ENCODE measurements around the gene TMEM134. TPM values are rescaled to one million over a fixed set of nuclear protein-coding genes. Genes with fewer than 3 reads are reported as not detected.

Gene TMEM134
- total and polyA plus RNA-seq, 2 experiments from 2014 or later, result 13.4 to 103 TPM

DNA sequence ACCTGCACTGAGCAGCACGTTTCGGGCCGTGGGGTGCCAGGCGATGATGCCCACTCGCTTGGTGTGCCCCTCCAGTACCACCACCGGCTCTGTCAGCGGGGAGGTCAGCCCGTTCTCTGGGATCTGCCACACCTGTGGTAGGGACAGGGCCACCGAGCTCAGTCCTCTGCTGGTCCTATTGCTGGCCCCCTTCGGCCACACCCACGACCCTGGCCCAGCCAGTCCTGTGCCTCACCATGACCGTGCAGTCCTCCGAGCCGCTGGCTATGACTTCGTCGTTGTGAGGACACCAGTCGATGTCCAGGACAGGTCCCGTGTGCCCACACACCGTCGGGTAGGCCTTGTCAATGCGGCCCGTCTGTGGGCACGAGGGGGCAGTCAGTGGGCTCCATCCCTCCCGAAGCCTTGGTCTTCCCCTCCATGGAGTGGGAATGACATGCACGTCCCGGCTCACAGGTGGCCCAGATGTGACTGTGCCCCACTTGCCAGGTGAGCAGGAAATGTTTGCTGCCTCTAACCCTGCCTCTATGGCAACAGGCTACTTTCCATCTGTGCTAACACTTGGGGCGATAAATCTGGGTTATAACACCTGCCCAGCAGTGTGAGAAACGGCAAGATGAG lies 27.2 kb downstream of the TMEM134 start:
- H4K20me1 ChIP-seq (ENCODE audit: insufficient read depth), result no peaks in the 10 kb centered on the region
- no peaks in the 10 kb centered on the region for H3K27me3 ChIP-seq (replicated peaks; ENCODE audit: insufficient read depth)
- no peaks in the 10 kb centered on the region for H3K36me3 ChIP-seq (ENCODE audit: low read depth)
- TF ChIP-seq EZH2 (IDR thresholded peaks at IDR 0.05; ENCODE audit: insufficient read depth, poor library complexity, severe bottlenecking), result no peak
- TF ChIP-seq EZH2phosphoT487 (IDR thresholded peaks at IDR 0.05; ENCODE audit: insufficient read depth, low read depth), result no peak
- H2AFZ ChIP-seq, result no peak overlapping the region
- 85 to 89% methylated on average over 25 to 26 of the region's 28 CpGs for WGBS, 2 experiments (ENCODE audit: low coverage in 1 of 2, low lambda C conversion rate in 2 of 2, missing lambda C conversion rate in 2 of 2)
- no peaks in the 10 kb centered on the region for H3K9me2 ChIP-seq (ENCODE audit: insufficient read depth)
- no peak overlapping the region for H3K9ac ChIP-seq
- H3K79me2 ChIP-seq (ENCODE audit: insufficient read depth), result peaks cover 12% of the 10 kb centered on the region
- H3F3A ChIP-seq (ENCODE audit: insufficient read depth), result no peaks in the 10 kb centered on the region; the same call in 1 of the 2 replicates
- no peak for DNase-seq
- H3K4me1 ChIP-seq (ENCODE audit: insufficient read depth), result 0 out of 2 replicates have a peak, but pooled peaks cover 3% of the 10 kb centered on the region
- peak overlapping the region; percentile 92 for H3K4me3 ChIP-seq
- no peaks in the 10 kb centered on the region for H3K9me3 ChIP-seq (ENCODE audit: low read depth)
- H3K4me2 ChIP-seq (ENCODE audit: unreplicated experiment), result no peak overlapping the region
- in situ Hi-C loops (cut with MboI), result no loop called here
- H3K27ac ChIP-seq, result no peak overlapping the region

DNA sequence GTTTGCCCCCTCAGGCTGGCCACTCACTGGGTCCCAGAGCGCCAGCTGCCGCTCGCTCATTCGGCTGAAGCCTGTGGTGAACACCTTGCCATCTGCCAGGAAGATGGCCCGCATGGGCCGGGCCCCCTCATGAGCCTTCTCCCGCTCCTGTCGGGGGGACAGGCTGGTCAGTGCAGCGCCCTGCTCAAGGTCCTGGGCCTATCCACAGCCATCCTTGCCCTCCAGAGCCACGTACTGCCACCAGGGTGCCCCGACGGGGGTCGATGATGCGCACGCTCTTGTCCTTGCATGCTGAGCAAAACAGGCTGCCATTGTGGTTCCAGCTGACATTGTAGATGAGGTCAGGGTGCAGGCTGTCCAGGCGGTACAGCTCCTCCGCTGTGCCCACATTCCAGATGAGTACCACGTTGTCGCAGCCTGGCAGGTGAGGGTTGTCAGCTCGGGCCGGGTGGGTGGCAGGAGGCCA lies 27.9 kb downstream of the TMEM134 start:
- H3K9me3 ChIP-seq (ENCODE audit: low read depth), result no peaks in the 10 kb centered on the region
- H3K27me3 ChIP-seq (replicated peaks; ENCODE audit: insufficient read depth), result no peaks in the 10 kb centered on the region
- WGBS, 2 experiments (ENCODE audit: low coverage in 1 of 2, low lambda C conversion rate in 2 of 2, missing lambda C conversion rate in 2 of 2), result 90 to 95% methylated on average over 21 of the region's 21 CpGs
- no peak for TF ChIP-seq EZH2 (IDR thresholded peaks at IDR 0.05; ENCODE audit: insufficient read depth, poor library complexity, severe bottlenecking)
- no peak for TF ChIP-seq EZH2phosphoT487 (IDR thresholded peaks at IDR 0.05; ENCODE audit: insufficient read depth, low read depth)
- no peak overlapping the region for H3K4me3 ChIP-seq
- H3K9ac ChIP-seq, result no peak overlapping the region
- H3F3A ChIP-seq (ENCODE audit: insufficient read depth), result no peaks in the 10 kb centered on the region; the same call in 1 of the 2 replicates
- no peak for DNase-seq
- no peak overlapping the region for H2AFZ ChIP-seq
- H3K79me2 ChIP-seq (ENCODE audit: insufficient read depth), result peaks cover 12% of the 10 kb centered on the region
- in situ Hi-C loops (cut with MboI), result no loop called here
- no peaks in the 10 kb centered on the region for H3K36me3 ChIP-seq (ENCODE audit: low read depth)
- H3K4me1 ChIP-seq (ENCODE audit: insufficient read depth), result 0 out of 2 replicates have a peak, but pooled peaks cover 3% of the 10 kb centered on the region
- no peak overlapping the region for H3K27ac ChIP-seq
- no peak overlapping the region for H3K4me2 ChIP-seq (ENCODE audit: unreplicated experiment)
- no peaks in the 10 kb centered on the region for H3K9me2 ChIP-seq (ENCODE audit: insufficient read depth)
- H4K20me1 ChIP-seq (ENCODE audit: insufficient read depth), result no peaks in the 10 kb centered on the region

DNA sequence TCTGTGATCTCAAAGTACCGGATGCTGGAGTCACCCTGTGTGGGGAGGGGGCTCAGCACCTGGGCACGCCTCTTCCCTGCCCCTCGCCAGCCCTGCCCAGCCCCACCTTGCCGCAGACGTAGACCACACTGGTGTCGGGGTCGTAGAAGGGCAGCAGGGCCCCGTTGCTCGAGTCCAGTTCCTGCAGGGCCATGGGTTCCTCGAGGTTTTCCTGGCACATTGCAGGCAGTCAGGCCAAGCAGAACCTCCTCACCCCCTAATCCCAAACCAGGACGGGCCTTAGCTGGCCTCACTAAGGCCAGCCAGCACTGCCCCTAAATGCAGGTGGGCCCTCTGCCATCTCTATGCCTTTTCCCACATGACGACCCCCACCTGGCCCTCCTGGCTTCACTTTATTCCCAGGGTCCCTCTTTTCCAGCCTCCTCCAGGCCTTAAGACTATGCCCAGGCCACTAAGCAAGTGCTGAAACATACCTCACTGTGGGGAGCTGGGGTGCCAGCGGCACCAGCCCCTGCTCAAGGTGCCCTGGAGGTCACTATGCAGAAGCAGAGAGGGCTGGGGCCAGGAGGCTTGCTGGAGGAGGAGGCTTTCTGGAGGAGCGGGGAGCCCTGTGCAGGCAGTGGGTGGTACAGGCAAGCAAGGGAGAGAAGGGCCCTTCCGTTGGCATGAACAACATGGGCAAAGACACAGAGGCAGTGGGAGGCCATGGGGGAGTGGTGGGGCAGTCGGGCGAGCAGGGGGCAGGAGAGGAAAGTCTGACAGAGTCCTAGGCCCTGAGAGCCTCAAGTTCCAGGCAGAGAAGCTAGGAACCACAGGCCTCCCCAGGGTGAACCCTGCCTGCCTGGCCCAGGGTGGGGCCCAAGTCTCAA lies 28.6 kb downstream of the TMEM134 start:
- Histone ChIP-seq H3K4me1 (ENCODE audit: insufficient read depth) (0 out of 2 replicates have a peak, but pooled peaks cover 3% of the 10 kb centered on the region), H3K27me3 (replicated peaks; ENCODE audit: insufficient read depth) (no peaks in the 10 kb centered on the region), H3K4me2 (ENCODE audit: unreplicated experiment) (no peak overlapping the region), H3F3A (ENCODE audit: insufficient read depth) (no peaks in the 10 kb centered on the region; the same call in 1 of the 2 replicates), H3K27ac (no peak overlapping the region), H3K4me3 (no peak overlapping the region), H3K9ac (no peak overlapping the region), H4K20me1 (ENCODE audit: insufficient read depth) (no peaks in the 10 kb centered on the region), H3K9me3 (ENCODE audit: low read depth) (no peaks in the 10 kb centered on the region), H3K36me3 (ENCODE audit: low read depth) (no peaks in the 10 kb centered on the region), H2AFZ (no peak overlapping the region), H3K9me2 (ENCODE audit: insufficient read depth) (no peaks in the 10 kb centered on the region), H3K79me2 (ENCODE audit: insufficient read depth) (peaks cover 12% of the 10 kb centered on the region)
- 82 to 85% methylated on average over 12 to 17 of the region's 17 CpGs for WGBS, 2 experiments (ENCODE audit: low coverage in 1 of 2, low lambda C conversion rate in 2 of 2, missing lambda C conversion rate in 2 of 2)
- no peak for DNase-seq
- TF ChIP-seq EZH2phosphoT487 (IDR thresholded peaks at IDR 0.05; ENCODE audit: insufficient read depth, low read depth), result no peak
- TF ChIP-seq EZH2 (IDR thresholded peaks at IDR 0.05; ENCODE audit: insufficient read depth, poor library complexity, severe bottlenecking), result no peak
- in situ Hi-C loops (cut with MboI), result no loop called here

DNA sequence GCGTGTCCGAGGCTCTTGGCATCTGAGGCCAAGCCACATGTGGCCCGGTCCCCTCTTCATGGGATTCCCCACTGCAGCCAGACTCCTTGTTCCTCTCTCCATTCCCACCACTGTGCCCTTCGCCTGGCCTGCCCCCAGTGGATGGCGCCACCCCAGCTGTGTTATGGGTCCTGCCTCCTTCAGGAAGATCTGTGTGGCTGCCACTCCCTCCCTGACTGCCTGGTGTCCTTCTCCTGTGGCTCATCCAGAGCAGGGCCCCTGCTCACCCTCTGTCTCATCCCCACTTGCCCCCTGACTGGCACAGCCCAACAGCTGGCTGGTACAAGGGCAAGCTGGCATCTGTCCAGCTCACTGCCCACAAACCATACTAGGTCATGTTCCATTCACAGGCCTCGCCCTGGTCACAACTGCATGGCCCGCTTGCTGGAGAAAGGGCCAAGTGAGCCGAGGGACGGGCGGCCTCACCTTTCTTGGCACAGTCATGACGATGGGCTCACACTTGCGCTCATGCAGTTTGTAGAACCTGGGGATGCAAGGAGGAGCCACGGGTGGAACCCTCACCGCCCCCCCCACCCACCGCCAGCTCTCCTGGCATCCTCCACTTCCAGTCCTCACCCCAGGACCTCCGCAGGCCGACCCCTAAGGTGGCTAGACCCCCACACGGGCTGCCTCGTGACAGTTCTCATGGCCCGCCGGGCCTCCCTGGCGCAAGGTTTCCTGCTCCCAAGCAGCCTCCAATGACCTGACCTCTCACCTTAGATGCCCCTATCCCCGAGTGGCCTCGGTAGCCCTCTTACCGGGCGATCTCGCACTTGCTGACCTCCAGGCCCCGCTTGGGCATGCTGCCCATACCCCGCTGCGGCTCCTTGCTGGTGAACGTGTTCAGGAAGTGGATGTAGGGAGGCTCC lies 29.5 kb downstream of the TMEM134 start:
- peak; percentile 64 for DNase-seq
- Histone ChIP-seq H2AFZ (no peak overlapping the region), H3K9ac (no peak overlapping the region), H3F3A (ENCODE audit: insufficient read depth) (no peaks in the 10 kb centered on the region; the same call in 1 of the 2 replicates), H3K36me3 (ENCODE audit: low read depth) (no peaks in the 10 kb centered on the region; the same call in 1 of the 2 replicates), H3K27ac (no peak overlapping the region), H3K4me1 (ENCODE audit: insufficient read depth) (0 out of 2 replicates have a peak, but pooled peaks cover 3% of the 10 kb centered on the region), H3K79me2 (ENCODE audit: insufficient read depth) (peaks cover 12% of the 10 kb centered on the region), H3K4me3 (no peak overlapping the region), H3K4me2 (ENCODE audit: unreplicated experiment) (no peak overlapping the region), H3K27me3 (replicated peaks; ENCODE audit: insufficient read depth) (no peaks in the 10 kb centered on the region), H4K20me1 (ENCODE audit: insufficient read depth) (no peaks in the 10 kb centered on the region), H3K9me2 (ENCODE audit: insufficient read depth) (no peaks in the 10 kb centered on the region), H3K9me3 (ENCODE audit: low read depth) (no peaks in the 10 kb centered on the region)
- in situ Hi-C loops (cut with MboI), result no loop called here
- 79 to 82% methylated on average over 27 to 31 of the region's 31 CpGs for WGBS, 2 experiments (ENCODE audit: low coverage in 1 of 2, low lambda C conversion rate in 2 of 2, missing lambda C conversion rate in 2 of 2)
- no peak for TF ChIP-seq EZH2 (IDR thresholded peaks at IDR 0.05; ENCODE audit: insufficient read depth, poor library complexity, severe bottlenecking)
- no peak for TF ChIP-seq EZH2phosphoT487 (IDR thresholded peaks at IDR 0.05; ENCODE audit: insufficient read depth, low read depth)

Data from GM23248 (cell line).